GM18511 (cell line): ENCODE results near the gene CBARP.
A peak's percentile ranks its signal among the peaks of the same experiment; 100 is the strongest.

ENCODE experiments used
- ATAC-seq: cut with Tn5 transposase; IDR thresholded peaks from one replicate; pipeline ENCODE4 v1.9.1; 2021; ENCODE audit warnings: mild to moderate bottlenecking, moderate library complexity; ENCODE audit not compliant: unreplicated experiment

Gene CBARP

GRCh38 chr19:1264801-1265614, 27.2 kb upstream of the CBARP start:
- ATAC-seq = no peak

DNA sequence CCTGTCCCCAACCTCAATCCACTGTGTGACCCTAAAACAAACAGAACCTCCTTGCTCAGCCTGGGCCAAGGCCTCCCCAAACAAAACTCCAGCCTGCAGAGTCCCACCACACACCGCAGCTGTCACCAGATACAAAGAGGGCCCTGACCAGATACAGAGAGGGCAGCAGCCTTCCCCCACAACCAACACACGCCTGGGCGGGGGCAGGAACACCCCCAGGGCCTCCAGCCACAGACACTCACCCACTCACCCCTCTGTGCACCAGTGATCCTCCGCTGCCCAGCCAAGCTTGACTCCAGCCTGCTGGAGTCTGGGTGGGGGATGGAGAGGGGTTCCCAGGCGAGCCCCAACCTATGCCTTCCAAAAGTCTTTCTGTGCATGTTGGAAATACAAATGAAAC, 25.4 kb upstream of the CBARP start:
- no peak for ATAC-seq

DNA sequence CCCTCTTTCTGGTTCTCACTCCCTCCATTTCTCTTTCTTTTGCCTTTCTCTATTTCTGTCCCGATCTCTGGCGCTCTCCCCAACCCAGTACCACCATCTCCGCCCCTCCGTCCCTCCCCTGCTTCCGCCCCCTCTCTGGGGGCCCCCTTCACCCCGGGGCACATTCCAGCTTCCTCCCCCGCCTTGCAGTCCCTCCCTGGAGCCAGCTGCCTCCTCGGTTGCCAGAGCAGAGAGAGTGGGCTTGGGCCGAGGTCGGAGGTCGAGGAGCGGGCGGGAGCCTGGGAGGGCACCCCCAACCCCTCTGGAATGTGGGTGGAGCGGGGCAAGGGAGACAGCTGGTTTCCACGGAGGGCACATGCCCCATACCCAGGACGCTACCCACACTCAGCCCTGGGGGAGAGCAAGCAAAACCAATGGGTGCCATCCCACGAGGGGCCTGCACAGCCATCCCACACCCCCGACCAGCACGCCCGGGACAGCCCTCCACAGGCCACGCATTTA, 24.9 kb upstream of the CBARP start:
- no peak for ATAC-seq

DNA sequence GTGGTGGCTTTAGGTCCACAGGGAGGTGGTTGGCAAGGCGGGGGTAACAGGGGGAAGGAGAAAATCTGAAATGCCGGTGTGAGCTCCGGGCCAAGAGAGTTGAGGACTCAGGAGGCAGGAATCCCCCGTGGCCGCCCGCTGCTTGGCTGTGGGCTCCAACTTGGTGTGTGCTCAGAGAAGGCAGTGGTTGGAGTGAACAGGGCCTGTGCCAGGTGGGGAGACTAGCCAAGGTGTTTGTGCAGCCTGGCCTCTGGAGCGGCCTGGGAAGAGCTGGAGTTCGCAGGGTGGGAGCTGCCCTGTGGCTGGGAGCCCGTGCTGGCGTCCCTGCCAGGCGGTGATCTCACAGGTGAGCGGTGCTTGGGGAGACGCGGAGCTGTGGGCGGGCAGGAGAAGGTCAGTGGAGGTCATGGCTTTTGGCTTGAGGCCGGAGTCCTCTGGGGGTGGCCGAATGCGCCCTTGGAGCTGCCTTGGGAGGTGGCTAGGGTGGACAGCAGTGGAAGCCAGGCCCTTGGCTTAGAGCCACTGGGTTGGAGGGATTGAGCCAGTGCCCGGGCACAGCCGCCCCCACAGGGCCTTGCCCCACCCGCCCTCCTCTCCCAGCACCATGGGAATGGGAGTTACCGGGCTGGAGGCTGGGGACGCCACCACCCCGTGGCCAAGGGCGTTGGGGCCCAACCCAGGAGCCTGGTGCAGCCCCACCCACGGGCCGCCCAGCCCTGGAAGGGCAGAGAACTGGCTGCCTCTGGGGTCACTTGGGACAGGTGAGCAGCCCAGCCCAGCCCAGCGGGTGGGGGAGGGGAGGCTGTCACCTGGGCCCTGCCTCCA, 24.2 kb upstream of the CBARP start:
- no peak for ATAC-seq

GRCh38 chr19:1261538-1261797, 23.7 kb upstream of the CBARP start:
- ATAC-seq = no peak

- ATAC-seq = peak; percentile 55
Observed at GRCh38 chr19:1260749-1261537, 23.1 kb upstream of the CBARP start.

DNA sequence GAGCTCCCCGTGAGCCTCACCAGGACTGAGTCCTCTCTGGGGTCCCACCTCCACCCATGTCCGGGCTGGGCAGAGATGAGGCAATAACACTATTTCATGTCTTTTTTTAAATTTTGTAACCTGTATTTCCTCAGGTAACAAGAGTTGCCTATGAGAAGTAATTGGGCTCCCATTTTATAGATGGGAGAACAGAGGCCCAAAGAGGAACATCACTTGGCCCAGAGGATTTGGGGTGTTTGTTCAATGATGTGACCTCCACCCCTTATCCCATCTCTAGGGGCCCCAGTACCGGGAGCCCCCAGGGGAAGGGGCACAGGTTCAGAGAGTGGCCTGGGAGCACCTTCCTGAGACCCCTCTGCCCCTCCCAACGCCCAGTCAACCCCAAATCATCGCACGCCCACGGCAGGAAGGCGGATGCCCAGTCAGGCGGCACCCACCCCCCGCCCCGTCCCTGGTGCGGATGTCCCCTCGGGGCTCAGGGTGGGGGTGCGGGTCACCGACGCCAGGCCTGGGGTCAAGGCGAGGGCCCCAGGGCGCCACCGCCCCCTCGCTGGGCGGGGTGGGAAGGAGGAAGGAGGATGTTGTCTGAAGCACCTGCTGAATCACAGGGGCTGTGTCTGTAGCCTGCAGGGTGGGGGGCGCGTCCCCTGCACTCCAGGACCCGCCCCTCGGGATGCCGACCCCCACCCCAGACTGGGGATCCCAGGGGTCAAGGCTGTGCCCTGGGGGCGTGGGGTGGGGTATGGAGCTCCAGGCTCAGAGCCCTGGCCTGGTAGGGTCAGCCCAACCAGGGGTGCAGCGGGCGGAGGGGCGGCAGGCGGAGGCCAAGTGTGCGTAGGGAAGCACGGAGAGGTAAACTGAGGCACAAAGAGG, 22.3 kb upstream of the CBARP start:
- peak; percentile 20 for ATAC-seq

DNA sequence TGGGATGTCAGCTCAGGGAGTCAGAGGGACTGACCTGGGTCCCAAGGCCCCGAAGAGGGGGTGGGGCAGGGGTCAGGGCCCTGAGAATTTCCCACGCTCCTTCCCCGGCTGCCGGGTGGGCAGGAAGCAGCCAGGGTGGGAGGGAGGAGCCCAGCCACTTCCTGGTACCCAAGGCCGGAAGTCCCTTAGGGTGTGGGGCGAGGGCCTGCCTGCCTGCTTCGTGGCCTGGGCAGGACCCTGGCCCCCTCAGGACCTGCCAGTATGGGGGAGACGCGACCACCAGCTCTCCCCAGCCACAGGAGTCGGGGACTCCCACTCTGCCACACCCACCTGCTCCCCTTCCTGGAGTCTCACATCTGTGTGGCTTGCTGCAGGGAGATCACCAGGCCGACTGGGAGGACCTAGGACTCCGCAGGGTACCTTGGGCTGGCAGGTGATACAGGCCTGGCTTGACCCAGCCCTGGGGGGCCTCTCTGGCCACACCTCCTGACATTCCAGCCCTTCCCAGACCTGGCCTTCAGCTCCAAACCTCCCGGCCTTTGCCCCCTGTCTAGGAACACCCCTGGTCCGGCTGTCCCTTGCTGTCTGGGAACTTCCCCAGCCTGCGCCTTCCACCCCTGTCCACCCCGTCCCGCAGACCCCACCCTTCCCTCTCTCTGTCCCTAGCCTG, 21.5 kb upstream of the CBARP start:
- ATAC-seq = peak; percentile 26

GRCh38 chr19:1258707-1259205, 21.0 kb upstream of the CBARP start:
- no peak for ATAC-seq

GRCh38 chr19:1258163-1258492, 20.3 kb upstream of the CBARP start:
- no peak for ATAC-seq

DNA sequence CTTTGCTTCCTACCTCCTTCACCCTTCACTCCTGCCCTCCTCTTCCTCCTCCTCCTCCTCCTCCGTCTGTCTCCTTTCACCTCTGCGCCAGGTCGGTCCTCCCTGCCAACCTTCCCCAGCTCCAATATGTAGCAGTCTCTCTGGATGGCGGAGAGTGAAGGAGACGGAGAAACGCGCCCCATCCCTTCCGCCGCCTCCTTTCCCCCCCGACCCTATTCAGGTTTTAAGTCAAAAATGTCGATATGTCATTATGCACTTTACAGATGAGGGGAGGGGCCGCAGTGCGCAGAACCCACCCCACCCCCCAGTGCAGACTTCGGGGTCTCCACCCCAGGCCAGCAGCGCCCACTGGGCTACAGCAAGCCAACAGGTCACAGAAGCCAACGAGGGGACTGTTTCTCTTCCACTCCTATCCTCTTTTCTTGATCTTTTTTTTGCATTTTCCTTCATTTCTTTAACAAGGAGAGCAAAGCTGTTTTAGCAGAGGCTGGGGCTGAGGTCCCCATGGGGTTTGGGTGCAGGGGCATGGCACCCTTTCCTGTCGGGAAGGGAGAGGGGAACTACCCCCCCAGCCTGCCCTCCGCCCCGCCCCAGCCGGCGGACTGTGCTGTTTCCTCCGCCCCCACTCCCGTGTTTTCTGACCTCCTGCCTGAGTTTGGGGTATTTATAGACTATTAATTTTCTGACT, 19.8 kb upstream of the CBARP start:
- no peak for ATAC-seq

GRCh38 chr19:1256646-1257474, 19.1 kb upstream of the CBARP start:
- no peak for ATAC-seq

GRCh38 chr19:1255186-1256161, 17.7 kb upstream of the CBARP start:
- ATAC-seq = no peak

DNA sequence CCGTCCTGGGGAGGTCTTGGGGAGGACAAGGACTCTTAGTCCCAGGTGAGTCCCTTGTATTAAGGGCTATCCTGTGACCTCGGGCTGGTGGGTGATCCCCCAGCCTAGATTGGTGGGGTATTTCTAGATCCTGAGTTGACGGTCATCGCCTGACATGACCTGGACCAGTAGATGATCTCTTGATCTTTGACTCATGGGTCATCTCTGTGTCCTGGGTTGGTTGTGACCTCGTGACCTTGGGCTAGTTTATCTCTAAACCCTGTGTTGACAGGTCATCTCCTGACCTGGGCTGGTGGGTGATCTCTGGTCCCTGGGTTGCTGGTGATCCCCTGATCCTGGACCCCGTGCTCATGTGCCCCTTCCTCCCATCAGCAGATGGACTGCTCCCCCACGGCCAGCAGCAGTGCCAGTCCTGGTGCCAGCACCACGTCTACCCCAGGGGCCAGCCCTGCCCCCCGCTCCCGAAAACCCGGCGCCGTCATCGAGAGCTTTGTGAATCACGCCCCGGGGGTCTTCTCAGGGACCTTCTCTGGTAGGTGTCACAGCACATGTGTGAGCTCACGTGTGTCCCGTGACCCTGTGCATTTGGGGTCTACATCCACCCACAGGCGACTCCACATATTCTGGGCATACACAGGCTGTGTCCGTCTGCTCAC, 16.9 kb upstream of the CBARP start:
- ATAC-seq = no peak

DNA sequence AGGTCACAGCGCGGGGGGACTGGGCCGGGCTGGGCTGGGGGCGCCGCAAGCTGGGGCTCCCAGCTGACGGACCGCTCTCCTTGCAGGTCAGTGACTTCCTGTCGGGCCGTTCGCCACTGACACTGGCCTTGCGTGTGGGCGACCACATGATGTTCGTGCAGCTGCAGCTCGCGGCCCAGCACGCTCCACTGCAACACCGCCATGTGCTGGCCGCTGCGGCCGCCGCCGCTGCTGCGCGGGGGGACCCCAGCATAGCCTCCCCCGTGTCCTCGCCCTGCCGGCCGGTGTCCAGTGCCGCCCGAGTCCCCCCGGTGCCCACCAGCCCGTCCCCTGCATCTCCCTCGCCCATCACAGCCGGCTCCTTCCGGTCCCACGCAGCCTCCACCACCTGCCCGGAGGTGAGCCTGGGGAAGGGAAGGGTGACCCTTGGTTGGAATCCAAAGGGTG, 16.3 kb upstream of the CBARP start:
- ATAC-seq = no peak

- ATAC-seq = no peak
Observed at GRCh38 chr19:1253514-1254080, 15.8 kb upstream of the CBARP start.
